ENCODE measurements around the gene NAB1.

DNA sequence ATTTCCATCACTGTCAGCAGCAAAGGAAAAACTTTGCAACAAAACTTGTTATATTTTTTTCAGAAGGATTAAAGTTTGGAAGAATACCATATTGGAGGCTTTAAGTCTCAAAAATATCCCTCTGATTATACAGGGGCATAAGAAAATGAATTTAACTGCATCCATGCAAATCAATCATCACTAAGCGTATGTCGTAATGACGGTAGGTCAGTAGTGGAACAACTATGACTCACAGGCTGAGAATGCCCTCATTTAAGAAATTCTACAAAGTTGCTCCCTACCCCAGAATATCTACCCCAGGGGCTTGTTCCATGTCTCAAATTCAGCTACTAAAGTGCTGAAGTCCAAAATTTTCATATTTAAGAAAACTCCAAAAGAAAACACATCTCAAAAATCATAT is 12.5 kb upstream of the NAB1 start:
- TF ChIP-seq EZH2 (IDR thresholded peaks at IDR 0.05; ENCODE audit: borderline replicate concordance, low read length), result no peak
- TF ChIP-seq, protein P1, sequence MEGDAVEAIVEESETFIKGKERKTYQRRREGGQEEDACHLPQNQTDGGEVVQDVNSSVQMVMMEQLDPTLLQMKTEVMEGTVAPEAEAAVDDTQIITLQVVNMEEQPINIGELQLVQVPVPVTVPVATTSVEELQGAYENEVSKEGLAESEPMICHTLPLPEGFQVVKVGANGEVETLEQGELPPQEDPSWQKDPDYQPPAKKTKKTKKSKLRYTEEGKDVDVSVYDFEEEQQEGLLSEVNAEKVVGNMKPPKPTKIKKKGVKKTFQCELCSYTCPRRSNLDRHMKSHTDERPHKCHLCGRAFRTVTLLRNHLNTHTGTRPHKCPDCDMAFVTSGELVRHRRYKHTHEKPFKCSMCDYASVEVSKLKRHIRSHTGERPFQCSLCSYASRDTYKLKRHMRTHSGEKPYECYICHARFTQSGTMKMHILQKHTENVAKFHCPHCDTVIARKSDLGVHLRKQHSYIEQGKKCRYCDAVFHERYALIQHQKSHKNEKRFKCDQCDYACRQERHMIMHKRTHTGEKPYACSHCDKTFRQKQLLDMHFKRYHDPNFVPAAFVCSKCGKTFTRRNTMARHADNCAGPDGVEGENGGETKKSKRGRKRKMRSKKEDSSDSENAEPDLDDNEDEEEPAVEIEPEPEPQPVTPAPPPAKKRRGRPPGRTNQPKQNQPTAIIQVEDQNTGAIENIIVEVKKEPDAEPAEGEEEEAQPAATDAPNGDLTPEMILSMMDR (conservative IDR thresholded peaks at IDR 0.05 in 1 of 2, IDR thresholded peaks at IDR 0.05 in 1 of 2; ENCODE audit: extremely low read depth in 1 of 2, insufficient read depth in 1 of 2, low read depth in 1 of 2, low read length in 2 of 2), result no peak
